Sigmoid colon (tissue), 7 donors: ENCODE measurements around the gene NLRP9. TPM values are rescaled to one million over a fixed set of nuclear protein-coding genes. Genes with fewer than 3 reads are reported as not detected.

ENCODE experiments used
- DNase-seq: peaks from one replicate; pipeline ENCODE4 v3.0.0-alpha.2; 2019
- H3K27ac ChIP-seq, 4 donors: fragments of 200-600 bp; sonication (generic); one replicate each; pipeline ENCODE4 v1.5.1; 2016 to 2019; ENCODE audit warnings: mild to moderate bottlenecking in 1 of 4
- H3K27me3 ChIP-seq, 3 donors: fragments of 200-600 bp; sonication (generic); one replicate each; pipeline ENCODE4 v1.5.1; 2019; ENCODE audit warnings: mild to moderate bottlenecking in 1 of 3
- H3K36me3 ChIP-seq, 4 donors: fragments of 200-600 bp; sonication (generic); one replicate each; pipeline ENCODE4 v1.5.1; 2016 to 2019
- H3K4me1 ChIP-seq, 4 donors: fragments of 200-600 bp; sonication (generic); one replicate each; pipeline ENCODE4 v1.5.1; 2017 to 2019
- H3K4me3 ChIP-seq, 4 donors: fragments of 200-600 bp; sonication (generic); one replicate each; pipeline ENCODE4 v1.5.1; 2017 to 2019; ENCODE audit warnings: mild to moderate bottlenecking in 2 of 4, moderate library complexity in 1 of 4
- H3K9me3 ChIP-seq, 4 donors: fragments of 200-600 bp in 3 of 4; sonication (generic) in 3 of 4; one replicate each; pipeline versions ENCODE4 v1.5.1 to v1.6.1; 2013 to 2019
- CTCF ChIP-seq, 4 experiments: fragments of 450-650 bp in 3 of 4; fragments of 200-600 bp in 1 of 4; IDR thresholded peaks; one replicate each; pipeline ENCODE4 v1.5.1; 2016 to 2019; ENCODE audit warnings: antibody characterized with exemption in 4 of 4, mild to moderate bottlenecking in 3 of 4, moderate library complexity in 2 of 4
- EP300 ChIP-seq, 4 donors: sonication (generic); formaldehyde crosslinking; IDR thresholded peaks; one replicate each; pipeline ENCODE4 v1.6.1; 2017; ENCODE audit warnings: antibody characterized with exemption in 4 of 4
- POLR2A ChIP-seq, 2 donors: fragments of 450-650 bp; IDR thresholded peaks; one replicate each; pipeline ENCODE4 v1.6.1; 2016; ENCODE audit warnings: antibody characterized with exemption in 2 of 2, mild to moderate bottlenecking in 2 of 2, moderate library complexity in 2 of 2
- POLR2AphosphoS5 ChIP-seq, 4 donors: sonication (generic); formaldehyde crosslinking; IDR thresholded peaks; one replicate each; pipeline ENCODE4 v1.6.1; 2017; ENCODE audit warnings: antibody characterized with exemption in 4 of 4
- WGBS, 2 donors: extraction: QIAGEN DNeasy Blood & Tissue Kit; methylation state at CpG; one replicate each; pipeline ENCODE4 v1.1.7; 2013; 5-methylcytosine and 5-hydroxymethylcytosine counted together
- intact Hi-C: fragments of 100-400 bp; cut with DNase I; formaldehyde crosslinking; loops from one replicate; pipeline ENCODE4 v1.15.1; 2023
- polyA plus RNA-seq, 3 donors: library from polyadenylated mRNA; stranded (reverse); fragments of 200-250 nt; gene quantifications; one replicate each; pipeline ENCODE4 v1.2.3, GENCODE V29; 2013
- total RNA-seq, 4 donors: library from RNA; depleted of rRNA; stranded (reverse); fragments of >200 nt; gene quantifications; one replicate each; pipeline ENCODE4 v1.1.0, GENCODE V29; 2016
- donor health status: healthy with polysubstance abuse.
- donor health status: Bipolar disorder and iron deficiency.
- donor health status: healthy.

NLRP9 gene
- total and polyA plus RNA-seq, 7 donors = not detected

DNA sequence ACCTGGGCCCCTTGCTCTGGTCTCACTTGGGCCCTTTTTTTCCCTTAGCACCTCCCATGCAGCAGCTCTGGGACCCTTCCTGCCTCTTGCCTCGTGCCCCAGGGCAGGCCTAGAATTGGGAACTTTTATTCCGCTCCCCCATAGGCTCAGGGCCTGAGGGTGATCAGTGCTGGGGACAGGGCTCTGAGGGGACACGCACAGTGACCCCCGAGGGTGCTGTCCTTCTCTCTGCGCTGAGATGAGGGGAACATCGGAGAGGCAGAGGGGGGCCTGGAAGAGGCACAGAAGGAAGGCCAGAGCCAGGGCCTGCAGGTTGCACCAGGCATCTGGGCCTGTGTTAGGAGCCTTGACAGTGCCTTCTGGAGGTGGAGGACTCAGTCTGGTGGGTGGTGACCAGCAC is 52.4 kb downstream of the NLRP9 start:
- TF ChIP-seq CTCF (IDR thresholded peaks at IDR 0.05) (no peak), POLR2AphosphoS5 (IDR thresholded peaks at IDR 0.05) (no peak), EP300 (IDR thresholded peaks at IDR 0.05) (no peak), POLR2A (IDR thresholded peaks at IDR 0.05) (no peak)
- Histone ChIP-seq H3K36me3 (peaks cover 23 to 79% (median 45%) of the 10 kb centered on the region in 4 donors), H3K27me3 (no peaks in the 10 kb centered on the region), H3K4me3 (no peak overlapping the region), H3K9me3 (no peaks in the 10 kb centered on the region), H3K27ac (no peak overlapping the region), H3K4me1 (peaks cover 0 to 7% (median 0%) of the 10 kb centered on the region in 4 donors)
- intact Hi-C loops = no loop called here
- no peak for DNase-seq
- WGBS, 2 donors = 86 to 94% methylated on average over 6 of the region's 6 CpGs

- Histone ChIP-seq H3K4me1 (peaks cover 0 to 14% (median 0%) of the 10 kb centered on the region in 4 donors), H3K27ac (no peak overlapping the region), H3K9me3 (no peaks in the 10 kb centered on the region), H3K27me3 (no peaks in the 10 kb centered on the region), H3K36me3 (peaks cover 20 to 79% (median 43%) of the 10 kb centered on the region in 4 donors), H3K4me3 (no peak overlapping the region)
- WGBS, 2 donors = 92 to 96% methylated on average over 60 of the region's 60 CpGs
- TF ChIP-seq EP300 (IDR thresholded peaks at IDR 0.05) = no peak
- TF ChIP-seq POLR2A (IDR thresholded peaks at IDR 0.05) = no peak
- no peak for TF ChIP-seq POLR2AphosphoS5 (IDR thresholded peaks at IDR 0.05)
- TF ChIP-seq CTCF (IDR thresholded peaks at IDR 0.05) = no peak
- DNase-seq = no peak
- intact Hi-C loops = no loop called here
These were observed 53.1 kb downstream of the NLRP9 start for GRCh38 chr19:55684946-55685681.

DNA sequence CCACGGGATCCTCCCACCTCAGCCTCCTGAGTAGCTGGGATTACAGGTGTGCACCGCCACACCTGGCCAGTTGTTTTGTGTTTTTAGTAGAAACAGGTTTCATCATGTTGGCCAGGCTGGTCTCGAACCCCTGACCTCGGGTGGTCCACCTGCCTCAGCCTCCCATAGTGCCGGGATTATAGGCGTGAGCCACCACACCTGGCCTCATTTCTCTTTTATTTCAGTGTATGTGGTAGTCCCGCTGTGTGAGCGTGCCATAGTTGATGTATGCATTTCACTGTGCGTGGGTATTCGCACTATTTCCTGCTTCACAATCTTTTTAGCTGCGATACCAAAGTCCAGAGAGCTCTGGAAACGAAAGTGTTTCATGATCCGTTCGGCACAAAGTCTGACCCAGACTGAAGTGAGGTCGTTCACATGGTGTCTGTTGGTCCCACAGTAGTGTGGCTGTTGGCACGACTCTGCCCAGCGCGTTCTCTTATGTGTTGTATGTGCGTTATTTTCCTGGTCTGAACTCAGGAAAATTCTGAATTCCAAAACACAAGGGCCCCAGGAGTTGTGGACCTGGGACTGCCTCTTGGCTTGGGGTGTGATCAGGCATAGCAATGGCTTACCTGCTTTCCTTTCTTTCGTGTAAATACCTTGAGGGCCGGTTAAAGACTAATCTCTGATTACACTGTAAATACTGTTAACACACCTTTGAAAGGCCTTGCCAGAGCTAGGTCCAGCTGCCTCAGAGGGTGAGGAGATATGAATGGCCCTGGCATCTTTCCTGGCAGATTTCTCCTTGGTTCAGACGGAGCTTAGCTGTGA is 54.5 kb downstream of the NLRP9 start:
- TF ChIP-seq CTCF (IDR thresholded peaks at IDR 0.05) = no peak
- TF ChIP-seq EP300 (IDR thresholded peaks at IDR 0.05) = no peak
- no peak for TF ChIP-seq POLR2AphosphoS5 (IDR thresholded peaks at IDR 0.05)
- TF ChIP-seq POLR2A (IDR thresholded peaks at IDR 0.05) = no peak
- no peak overlapping the region for H3K27ac ChIP-seq
- H3K4me3 ChIP-seq = no peak overlapping the region
- H3K4me1 ChIP-seq = peaks cover 0 to 25% (median 6%) of the 10 kb centered on the region in 4 donors
- H3K36me3 ChIP-seq = peaks cover 10 to 79% (median 47%) of the 10 kb centered on the region in 4 donors
- intact Hi-C loops = no loop called here
- H3K27me3 ChIP-seq = no peaks in the 10 kb centered on the region
- DNase-seq = no peak
- no peaks in the 10 kb centered on the region for H3K9me3 ChIP-seq
- 19 to 74% methylated on average over 22 of the region's 22 CpGs for WGBS, 2 donors

DNA sequence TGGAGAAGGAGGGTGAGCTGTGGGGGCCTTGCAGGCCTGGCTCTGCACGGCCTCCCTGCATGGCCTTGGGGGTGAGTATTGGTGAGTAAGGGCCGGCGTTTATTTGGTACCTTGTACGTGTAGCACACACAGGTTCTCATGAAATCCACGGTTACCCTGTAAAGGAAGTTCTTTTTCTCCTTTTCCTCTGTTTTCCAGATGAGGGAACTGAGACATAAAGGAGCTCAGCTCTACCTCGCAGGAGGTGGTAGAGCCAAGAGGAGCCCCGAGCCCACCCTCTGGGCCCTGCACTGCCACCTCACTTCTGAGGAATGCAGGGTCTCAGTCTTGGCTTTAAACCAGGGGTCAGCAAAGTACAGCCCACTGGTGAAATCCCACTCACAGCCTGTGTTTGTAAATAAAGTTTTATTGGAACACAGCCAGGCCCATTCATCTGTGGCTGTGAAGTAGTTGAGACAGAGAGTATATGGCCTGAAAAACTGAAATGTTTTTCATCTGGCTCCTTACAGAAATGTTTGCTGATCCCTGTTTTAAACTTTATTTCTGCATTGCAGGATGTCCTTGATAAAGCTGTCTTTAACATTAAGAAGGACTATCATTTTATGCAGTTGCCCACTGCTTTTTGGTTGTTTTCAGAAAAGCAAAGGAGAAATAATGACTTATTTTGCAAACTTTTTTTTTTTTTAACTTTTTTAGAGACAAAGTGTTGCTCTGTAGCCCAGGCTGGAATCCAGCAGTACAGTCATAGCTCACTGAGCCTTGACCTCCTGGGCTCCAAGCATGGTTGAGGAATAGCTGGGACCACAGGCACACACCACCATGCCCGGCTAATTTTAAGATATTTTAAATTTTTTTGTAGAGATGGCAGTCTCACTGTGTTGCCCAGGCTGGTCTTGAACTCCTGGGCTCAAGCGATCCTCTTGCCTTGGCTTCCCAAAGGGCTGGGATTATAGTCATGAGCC is 56.8 kb downstream of the NLRP9 start:
- WGBS, 2 donors = 87 to 93% methylated on average over 9 of the region's 9 CpGs
- TF ChIP-seq POLR2A (IDR thresholded peaks at IDR 0.05) (no peak), CTCF (IDR thresholded peaks at IDR 0.05) (no peak), EP300 (IDR thresholded peaks at IDR 0.05) (no peak), POLR2AphosphoS5 (IDR thresholded peaks at IDR 0.05) (no peak)
- no peak overlapping the region for H3K4me3 ChIP-seq
- DNase-seq = no peak
- peaks cover 0 to 40% (median 21%) of the 10 kb centered on the region in 4 donors for H3K4me1 ChIP-seq
- H3K36me3 ChIP-seq = peaks cover 10 to 66% (median 46%) of the 10 kb centered on the region in 4 donors
- intact Hi-C loops = no loop called here
- H3K27me3 ChIP-seq = no peaks in the 10 kb centered on the region
- no peaks in the 10 kb centered on the region for H3K9me3 ChIP-seq
- H3K27ac ChIP-seq = no peak overlapping the region
